Lung (tissue), 16 donors: ENCODE results near the gene ATP7A. TPM values are rescaled to one million over a fixed set of nuclear protein-coding genes. Genes with fewer than 3 reads are reported as not detected.
"Not testable (repeated sequence)": the region's sequence is repeated elsewhere in the genome, so short reads cannot be mapped to it uniquely, and the experiment has no call there.

ENCODE experiments used
- ATAC-seq: fragments of 200-7000 bp; cut with Tn5 transposase; one replicate; pipeline ENCODE4 v1.9.1; 2020; ENCODE audit warnings: moderate number of reproducible peaks; ENCODE audit not compliant: insufficient read depth, low FRiP score
- DNase-seq, 3 donors: peaks; one replicate each; pipeline ENCODE4 v3.0.0-alpha.2; 2013 to 2017
- H3K27ac ChIP-seq, 2 donors: one replicate each; pipeline ENCODE4 v1.5.1; 2013; ENCODE audit warnings: mild to moderate bottlenecking in 2 of 2, moderate library complexity in 2 of 2, control low read depth in 1 of 2, inconsistent platforms in 1 of 2, low read depth in 1 of 2, low read length in 1 of 2
- H3K27me3 ChIP-seq, 3 donors: one replicate each; pipeline ENCODE4 v1.5.1; 2013; ENCODE audit warnings: low read length in 2 of 3; ENCODE audit not compliant: control insufficient read depth in 3 of 3, insufficient read depth in 3 of 3
- H3K36me3 ChIP-seq, 4 donors: one replicate each; pipeline ENCODE4 v1.5.1; 2013; ENCODE audit warnings: low read length in 4 of 4, mild to moderate bottlenecking in 1 of 4, moderate library complexity in 1 of 4; ENCODE audit not compliant: control insufficient read depth in 4 of 4, insufficient read depth in 4 of 4
- H3K4me1 ChIP-seq, 5 donors: one replicate each; pipeline ENCODE4 v1.5.1; 2013; ENCODE audit warnings: low read length in 5 of 5, mild to moderate bottlenecking in 2 of 5, moderate library complexity in 1 of 5; ENCODE audit not compliant: control insufficient read depth in 5 of 5, insufficient read depth in 5 of 5
- H3K4me3 ChIP-seq: one replicate; pipeline ENCODE4 v1.5.1; 2013; ENCODE audit warnings: mild to moderate bottlenecking, control low read depth, moderate library complexity
- H3K9ac ChIP-seq, 2 donors: one replicate each; pipeline ENCODE4 v1.5.1; 2013; ENCODE audit warnings: low read length in 2 of 2, control low read depth in 1 of 2; ENCODE audit not compliant: insufficient read depth in 1 of 2
- H3K9me3 ChIP-seq, 4 donors: one replicate each; pipeline ENCODE4 v1.5.1; 2013; ENCODE audit warnings: low read length in 3 of 4, mild to moderate bottlenecking in 1 of 4, moderate library complexity in 1 of 4; ENCODE audit not compliant: control insufficient read depth in 4 of 4, insufficient read depth in 3 of 4
- CTCF ChIP-seq: IDR thresholded peaks from 2 replicates; pipeline ENCODE4 v1.5.1; 2012; ENCODE audit warnings: mild to moderate bottlenecking; ENCODE audit errors: control extremely low read depth, extremely low read depth
- WGBS, 2 donors: extraction: QIAGEN DNeasy Blood & Tissue Kit; methylation state at CpG; one replicate each; pipeline ENCODE4 v1.1.7; 2013; 5-methylcytosine and 5-hydroxymethylcytosine counted together
- long read RNA-seq, 5 donors: transcript quantifications; one replicate each; lab custom pipeline, GENCODE V29; 2026
- polyA plus RNA-seq, 2 donors: library from polyadenylated mRNA; stranded (reverse); fragments of 200-250 nt; gene quantifications; one replicate each; pipeline ENCODE4 v1.2.1, GENCODE V29; 2013
- total RNA-seq, 2 donors: library from RNA; depleted of rRNA in 1 of 2; stranded (reverse); fragments of >200 nt in 1 of 2; gene quantifications; one replicate each; pipeline ENCODE4 v1.2.1, GENCODE V29; 2014 to 2021
- donor health status: control.
- donor health status: control.
- donor health status: Bipolar disorder and iron deficiency.
- donor health status: healthy.
- donor health status: DM: yes; HTN: yes; CAD: no.

ATP7A gene
- 10 to 100 TPM; 11.3 to 23.5 TPM for total RNA-seq
- polyA plus RNA-seq: 1 to 10 TPM; 2.5 to 3.6 TPM
- long read RNA-seq, donor 1, full-length matches to known transcripts: 1 of 1 reads
- long read RNA-seq, donor 1, partial matches to known transcripts: 0 of 1 reads
- long read RNA-seq, donor 1, other reads (novel, unspliced or antisense): 0 of 1 reads
- long read RNA-seq, donor 2: 0 reads
- long read RNA-seq, donor 3: 0 reads
- long read RNA-seq, donor 4: 0 reads
- long read RNA-seq, donor 5: 0 reads

GRCh38 chrX:77910108-77910840 lies at the start of gene ATP7A:
Gene ATP7A (plus strand): TSS chrX:77910693. CDS start chrX:77971642, 60,949 bp downstream.
- Histone ChIP-seq H3K9ac (peak within 1 kb of the TSS; percentile 59 to 96), H3K27me3 (no peaks in the 10 kb centered on the region), H3K36me3 (no peaks in the 10 kb centered on the region), H3K4me3 (peak within 1 kb of the TSS; percentile 46), H3K27ac (peak within 1 kb of the TSS; percentile 82 to 96), H3K4me1 (peaks cover 0 to 4% (median 0%) of the 10 kb centered on the region in 5 donors), H3K9me3 (no peaks in the 10 kb centered on the region)
- ATAC-seq: peak; percentile 94
- WGBS, 2 donors: 3 to 31% methylated on average over 20 to 36 of the region's 36 CpGs
- no peak for TF ChIP-seq CTCF
- DNase-seq: peak; percentile 93 to 94 (median 94)

GRCh38 chrX:77875372-77875771 lies 35.1 kb upstream of the ATP7A start:
- no peaks in the 10 kb centered on the region for H3K9me3 ChIP-seq
- 93 to 99% methylated on average over 8 of the region's 8 CpGs for WGBS, 2 donors
- no peak for TF ChIP-seq CTCF
- peaks cover 0 to 4% (median 0%) of the 10 kb centered on the region in 4 donors for H3K36me3 ChIP-seq
- no peaks in the 10 kb centered on the region for H3K27me3 ChIP-seq
- no peak overlapping the region for H3K9ac ChIP-seq
- H3K4me1 ChIP-seq: no peaks in the 10 kb centered on the region
- DNase-seq: no peak
- no peak overlapping the region for H3K4me3 ChIP-seq
- H3K27ac ChIP-seq: no peak overlapping the region
- ATAC-seq: no peak

- H3K9ac ChIP-seq: not testable (repeated sequence)
Measured at GRCh38 chrX:77881418-77881817, 29.1 kb upstream of the ATP7A start.

GRCh38 chrX:77892887-77893286 lies 17.6 kb upstream of the ATP7A start:
- ATAC-seq (no peak), DNase-seq (no peak)
- Histone ChIP-seq H3K4me3 (no peak overlapping the region), H3K4me1 (peaks cover 0 to 7% (median 0%) of the 10 kb centered on the region in 5 donors), H3K36me3 (no peaks in the 10 kb centered on the region), H3K27me3 (no peaks in the 10 kb centered on the region), H3K27ac (no peak overlapping the region), H3K9ac (no peak overlapping the region), H3K9me3 (no peaks in the 10 kb centered on the region)
- TF ChIP-seq CTCF: no peak
- WGBS, 2 donors: 95 to 100% methylated on average over 2 of the region's 2 CpGs

More at GRCh38 chrX:77881418-77881817, 29.1 kb upstream of the ATP7A start:
- 85 to 87% methylated on average over 4 of the region's 4 CpGs for WGBS, 2 donors
- ATAC-seq, H3K4me3 ChIP-seq, H3K9me3 ChIP-seq, H3K27me3 ChIP-seq, DNase-seq, H3K4me1 ChIP-seq, H3K36me3 ChIP-seq, H3K27ac ChIP-seq: not testable (repeated sequence)
